Loucy (cell line): ENCODE data around the gene P3H4.

ENCODE experiments used
- EZH2phosphoT487 ChIP-seq: fragments of 200-600 bp; IDR thresholded peaks from 2 replicates; pipeline ENCODE4 v1.6.1; 2018; ENCODE audit warnings: antibody characterized with exemption, mild to moderate bottlenecking, moderate library complexity, borderline replicate concordance
- TF ChIP-seq, protein P1 (sequence below): fragments of 200-600 bp; sonication (generic); conservative IDR thresholded peaks from 2 replicates; pipeline ENCODE4 v1.5.1; 2014; ENCODE audit warnings: mild to moderate bottlenecking, antibody characterized with exemption, low read length

DNA sequence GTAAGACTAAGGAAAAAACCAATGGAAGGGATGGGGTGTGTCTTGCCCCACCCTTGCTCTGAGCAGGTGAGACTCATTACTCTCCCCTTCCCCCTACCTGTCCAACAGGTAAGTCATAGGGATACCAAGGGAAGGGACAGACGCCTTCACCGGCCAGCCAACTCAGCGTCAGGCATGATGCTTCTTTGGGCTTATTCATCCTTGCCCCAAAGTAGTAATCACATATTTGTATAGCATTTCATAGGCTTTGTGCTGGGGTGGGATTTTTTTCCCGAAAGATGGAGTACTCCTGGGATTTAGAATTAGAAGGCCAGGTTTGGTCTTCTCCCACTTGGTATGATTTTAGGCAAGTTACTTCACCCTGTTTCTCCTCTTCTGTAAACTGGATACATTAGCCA lies 24.7 kb downstream of the P3H4 start:
- TF ChIP-seq, protein P1, sequence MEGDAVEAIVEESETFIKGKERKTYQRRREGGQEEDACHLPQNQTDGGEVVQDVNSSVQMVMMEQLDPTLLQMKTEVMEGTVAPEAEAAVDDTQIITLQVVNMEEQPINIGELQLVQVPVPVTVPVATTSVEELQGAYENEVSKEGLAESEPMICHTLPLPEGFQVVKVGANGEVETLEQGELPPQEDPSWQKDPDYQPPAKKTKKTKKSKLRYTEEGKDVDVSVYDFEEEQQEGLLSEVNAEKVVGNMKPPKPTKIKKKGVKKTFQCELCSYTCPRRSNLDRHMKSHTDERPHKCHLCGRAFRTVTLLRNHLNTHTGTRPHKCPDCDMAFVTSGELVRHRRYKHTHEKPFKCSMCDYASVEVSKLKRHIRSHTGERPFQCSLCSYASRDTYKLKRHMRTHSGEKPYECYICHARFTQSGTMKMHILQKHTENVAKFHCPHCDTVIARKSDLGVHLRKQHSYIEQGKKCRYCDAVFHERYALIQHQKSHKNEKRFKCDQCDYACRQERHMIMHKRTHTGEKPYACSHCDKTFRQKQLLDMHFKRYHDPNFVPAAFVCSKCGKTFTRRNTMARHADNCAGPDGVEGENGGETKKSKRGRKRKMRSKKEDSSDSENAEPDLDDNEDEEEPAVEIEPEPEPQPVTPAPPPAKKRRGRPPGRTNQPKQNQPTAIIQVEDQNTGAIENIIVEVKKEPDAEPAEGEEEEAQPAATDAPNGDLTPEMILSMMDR, result no peak
- TF ChIP-seq EZH2phosphoT487, result no peak
